Bronchial epithelial cell (primary cell): Measurements from ENCODE around the gene SPC25. TPM values are rescaled to one million over a fixed set of nuclear protein-coding genes. Genes with fewer than 3 reads are reported as not detected.
"Not testable (repeated sequence)": the region's sequence is repeated elsewhere in the genome, so short reads cannot be mapped to it uniquely, and the experiment has no call there.

ENCODE experiments used
- DNase-seq: peaks from one replicate; pipeline ENCODE4 v3.0.0-alpha.2; 2010; ENCODE audit warnings: low read depth
- FAIRE-seq: peaks from 2 replicates; lab custom pipeline; 2011; peaks lifted over from hg19 to GRCh38; lab: Jason Lieb, UNC
- H3K27me3 ChIP-seq: 2 replicates; pipeline ENCODE4 v1.5.1; 2011; ENCODE audit warnings: low read length; ENCODE audit not compliant: control insufficient read depth, insufficient read depth
- H3K36me3 ChIP-seq: 2 replicates; pipeline ENCODE4 v1.5.1; 2011; ENCODE audit warnings: low read length; ENCODE audit not compliant: control insufficient read depth, insufficient read depth
- H3K4me3 ChIP-seq: 2 replicates; pipeline ENCODE4 v1.5.1; 2011; ENCODE audit warnings: mild to moderate bottlenecking, low read depth, low read length, control low read depth
- CTCF ChIP-seq: IDR thresholded peaks from 2 replicates; pipeline ENCODE4 v1.5.1; 2011; ENCODE audit warnings: mild to moderate bottlenecking, moderate library complexity, low read length, control low read depth, inconsistent platforms; ENCODE audit not compliant: insufficient read depth, severe bottlenecking
- total RNA-seq: library from RNA; depleted of rRNA; stranded (reverse); fragments of >200 nt; gene quantifications from 2 replicates; pipeline ENCODE4 v1.2.1, GENCODE V29; 2014

Gene SPC25
- total RNA-seq, 1 donor from 2014 or later = not detected

- peak; percentile 82 for DNase-seq
- Histone ChIP-seq H3K4me3 (no peak overlapping the region), H3K36me3 (no peaks in the 10 kb centered on the region), H3K27me3 (no peaks in the 10 kb centered on the region)
- TF ChIP-seq CTCF = no peak
- no peak for FAIRE-seq
These were observed 5.3 kb downstream of the SPC25 start for GRCh38 chr2:168884975-168885374.

DNA sequence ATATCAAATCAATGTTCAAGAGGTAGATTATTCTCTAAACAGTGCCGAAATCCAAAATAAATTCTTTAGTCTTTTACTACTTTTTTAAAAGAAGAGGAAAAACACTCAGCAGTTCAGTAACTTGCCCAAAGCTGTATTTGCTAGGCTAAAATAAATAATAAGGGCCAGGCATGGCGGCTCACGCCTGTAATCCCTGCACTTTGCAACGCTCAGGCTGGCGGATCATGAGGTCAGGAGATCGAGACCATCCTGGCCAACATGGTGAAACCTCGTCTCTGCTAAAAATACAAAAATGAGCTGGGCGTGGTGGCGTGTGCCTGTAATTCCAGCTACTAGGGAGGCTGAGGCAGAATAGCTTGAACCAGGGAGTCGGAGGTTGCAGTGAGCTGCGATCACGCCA, 8.1 kb downstream of the SPC25 start:
- not testable (repeated sequence) for FAIRE-seq, H3K27me3 ChIP-seq, H3K36me3 ChIP-seq, H3K4me3 ChIP-seq, DNase-seq

GRCh38 chr2:168874368-168875054, 15.7 kb downstream of the SPC25 start:
- Histone ChIP-seq H3K4me3 (no peak overlapping the region), H3K36me3 (no peaks in the 10 kb centered on the region), H3K27me3 (no peaks in the 10 kb centered on the region)
- DNase-seq = no peak
- no peak for FAIRE-seq
- TF ChIP-seq CTCF = no peak

DNA sequence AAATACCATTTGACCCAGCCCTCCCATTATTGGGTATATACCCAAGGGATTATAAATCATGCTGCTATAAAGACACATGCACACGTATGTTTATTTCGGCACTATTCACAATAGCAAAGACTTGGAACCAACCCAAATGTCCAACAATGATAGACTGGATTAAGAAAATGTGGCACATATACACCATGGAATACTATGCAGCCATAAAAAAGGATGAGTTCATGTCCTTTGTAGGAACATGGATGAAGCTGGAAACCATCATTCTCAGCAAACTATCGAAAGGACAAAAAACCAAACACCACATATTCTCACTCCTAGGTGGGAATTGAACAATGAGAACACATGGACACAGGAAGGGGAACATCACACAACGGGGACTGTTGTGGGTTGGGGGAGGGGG, 19.4 kb downstream of the SPC25 start:
- not testable (repeated sequence) for DNase-seq, H3K4me3 ChIP-seq, H3K27me3 ChIP-seq, H3K36me3 ChIP-seq, FAIRE-seq

- not testable (repeated sequence) for H3K36me3 ChIP-seq, FAIRE-seq
These were observed 19.9 kb downstream of the SPC25 start for GRCh38 chr2:168870369-168870768.

GRCh38 chr2:168867164-168867563, 23.1 kb downstream of the SPC25 start:
- not testable (repeated sequence) for H3K36me3 ChIP-seq, FAIRE-seq, H3K4me3 ChIP-seq, H3K27me3 ChIP-seq, DNase-seq

More at GRCh38 chr2:168870369-168870768, 19.9 kb downstream of the SPC25 start:
- not testable (repeated sequence) for DNase-seq, H3K27me3 ChIP-seq, H3K4me3 ChIP-seq

GRCh38 chr2:168858146-168858545, 32.1 kb downstream of the SPC25 start:
- no peak for FAIRE-seq
- Histone ChIP-seq H3K4me3 (no peak overlapping the region), H3K36me3 (no peaks in the 10 kb centered on the region), H3K27me3 (no peaks in the 10 kb centered on the region)
- no peak for DNase-seq
- TF ChIP-seq CTCF = no peak

GRCh38 chr2:168855601-168856000, 34.6 kb downstream of the SPC25 start:
- no peak for FAIRE-seq
- H3K36me3 ChIP-seq = no peaks in the 10 kb centered on the region
- no peaks in the 10 kb centered on the region for H3K27me3 ChIP-seq

More at GRCh38 chr2:168855601-168856000, 34.6 kb downstream of the SPC25 start:
- no peak overlapping the region for H3K4me3 ChIP-seq
- no peak for TF ChIP-seq CTCF
- no peak for DNase-seq
